Natural killer cell (primary cell): ENCODE measurements around the gene POPDC2. TPM values are rescaled to one million over a fixed set of nuclear protein-coding genes. Genes with fewer than 3 reads are reported as not detected.

Experiments used
- ATAC-seq, 3 donors: fragments of 150-1000 bp in 2 of 3; fragments of 200-7000 bp in 1 of 3; cut with Tn5 transposase; 1 replicate in 1 of 3; 2 replicates in 2 of 3; pipeline ENCODE4 v1.10.0; 2021; ENCODE audit warnings: mild to moderate bottlenecking in 2 of 3, moderate library complexity in 2 of 3
- DNase-seq, 2 donors: peaks; one replicate each; pipeline versions ENCODE4 v3.0.0 to v3.0.0-alpha.2; 2013 to 2021; ENCODE audit warnings: mixed read lengths in 1 of 2
- H3K27ac ChIP-seq: one replicate; pipeline ENCODE4 v1.5.1; 2013; ENCODE audit warnings: mild to moderate bottlenecking, low read length
- H3K27me3 ChIP-seq: one replicate; pipeline ENCODE4 v1.6.1; 2013; ENCODE audit warnings: low read length; ENCODE audit not compliant: control insufficient read depth, insufficient read depth
- H3K36me3 ChIP-seq: one replicate; pipeline ENCODE4 v1.6.1; 2013; ENCODE audit warnings: low read length; ENCODE audit not compliant: control insufficient read depth, insufficient read depth
- H3K4me1 ChIP-seq: one replicate; pipeline ENCODE4 v1.6.1; 2013; ENCODE audit warnings: low read length; ENCODE audit not compliant: control insufficient read depth, insufficient read depth
- H3K4me3 ChIP-seq: one replicate; pipeline ENCODE4 v1.5.1; 2013; ENCODE audit warnings: low read length
- H3K9me3 ChIP-seq: one replicate; pipeline ENCODE4 v1.6.1; 2013; ENCODE audit warnings: low read length; ENCODE audit not compliant: control insufficient read depth, insufficient read depth
- H3K27ac Mint-ChIP-seq, 2 donors: one replicate each; pipeline ENCODE4 v1.8.0; 2022; ENCODE audit warnings: mild to moderate bottlenecking in 2 of 2, mixed read lengths in 2 of 2, moderate library complexity in 1 of 2
- H3K27me3 Mint-ChIP-seq, 2 donors: one replicate each; pipeline ENCODE4 v1.8.0; 2022; ENCODE audit warnings: low read depth in 2 of 2, mixed read lengths in 2 of 2
- H3K36me3 Mint-ChIP-seq: one replicate; pipeline ENCODE4 v1.8.0; 2022; ENCODE audit warnings: mixed read lengths
- H3K4me1 Mint-ChIP-seq, 2 donors: one replicate each; pipeline ENCODE4 v1.8.0; 2022; ENCODE audit warnings: mixed read lengths in 2 of 2
- H3K4me3 Mint-ChIP-seq: one replicate; pipeline ENCODE4 v1.8.0; 2022; ENCODE audit warnings: mild to moderate bottlenecking, moderate library complexity, mixed read lengths
- H3K9me3 Mint-ChIP-seq, 2 donors: one replicate each; pipeline ENCODE4 v1.8.0; 2022; ENCODE audit warnings: mixed read lengths in 2 of 2
- WGBS: methylation state at CpG from one replicate; pipeline ENCODE4 v1.1.7; 2013; ENCODE audit warnings: missing lambda C conversion rate; ENCODE audit not compliant: insufficient coverage; 5-methylcytosine and 5-hydroxymethylcytosine counted together
- intact Hi-C: fragments of 100-400 bp; cut with micrococcal nuclease; formaldehyde crosslinking; loops from one replicate; pipeline ENCODE4 v1.14.2; 2022
- total RNA-seq, 4 donors: library from RNA; stranded (reverse); fragments of 120-200 nt in 1 of 4; gene quantifications; one replicate each; pipeline versions ENCODE4 v1.2.3 to v1.2.4, GENCODE V29; 2013 to 2022
- TF ChIP-seq, protein P1 (sequence below): fragments of 200-600 bp; IDR thresholded peaks from one replicate; pipeline ENCODE4 v1.8.0; 2022; ENCODE audit warnings: antibody characterized with exemption

The POPDC2 gene
- total RNA-seq, 3 donors from 2014 or later (not counting 1 experiment from before 2014, with no cell fraction given) = 6.2 to 8.0 (median 7.9) TPM

DNA sequence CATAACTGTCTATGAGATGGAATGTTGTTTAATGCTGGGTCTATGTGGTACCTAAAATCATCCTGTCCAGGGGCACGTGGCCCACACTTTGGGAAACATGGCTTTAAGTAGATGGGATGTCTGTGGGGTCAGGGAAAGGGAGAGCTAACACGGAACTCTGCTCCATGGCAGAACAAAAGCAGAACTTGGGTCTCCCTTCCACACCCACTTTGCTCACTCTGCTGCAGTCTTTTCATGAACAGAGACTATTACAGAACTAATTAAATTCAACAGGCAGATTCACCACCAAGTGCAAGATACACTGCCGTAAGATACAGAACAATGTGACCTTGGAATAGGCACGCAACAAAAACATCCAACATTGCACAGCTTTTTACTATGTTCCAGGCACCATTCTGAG, 28.2 kb downstream of the POPDC2 start:
- Mint-ChIP-seq H3K27me3 (peaks cover 0 to 3% of the 10 kb centered on the region in 2 donors), H3K4me1 (peaks cover 0 to 12% of the 10 kb centered on the region in 2 donors), H3K9me3 (no peaks in the 10 kb centered on the region), H3K36me3 (no peaks in the 10 kb centered on the region), H3K4me3 (no peak overlapping the region), H3K27ac (no peak overlapping the region)
- WGBS = 81% methylated on average over 4 of the region's 4 CpGs
- Histone ChIP-seq H3K4me1 (peaks cover 14% of the 10 kb centered on the region), H3K27me3 (no peaks in the 10 kb centered on the region), H3K27ac (no peak overlapping the region), H3K36me3 (no peaks in the 10 kb centered on the region), H3K9me3 (no peaks in the 10 kb centered on the region), H3K4me3 (no peak overlapping the region)
- ATAC-seq (no peak), DNase-seq (no peak)
- intact Hi-C loops = no loop called here
- TF ChIP-seq, protein P1, sequence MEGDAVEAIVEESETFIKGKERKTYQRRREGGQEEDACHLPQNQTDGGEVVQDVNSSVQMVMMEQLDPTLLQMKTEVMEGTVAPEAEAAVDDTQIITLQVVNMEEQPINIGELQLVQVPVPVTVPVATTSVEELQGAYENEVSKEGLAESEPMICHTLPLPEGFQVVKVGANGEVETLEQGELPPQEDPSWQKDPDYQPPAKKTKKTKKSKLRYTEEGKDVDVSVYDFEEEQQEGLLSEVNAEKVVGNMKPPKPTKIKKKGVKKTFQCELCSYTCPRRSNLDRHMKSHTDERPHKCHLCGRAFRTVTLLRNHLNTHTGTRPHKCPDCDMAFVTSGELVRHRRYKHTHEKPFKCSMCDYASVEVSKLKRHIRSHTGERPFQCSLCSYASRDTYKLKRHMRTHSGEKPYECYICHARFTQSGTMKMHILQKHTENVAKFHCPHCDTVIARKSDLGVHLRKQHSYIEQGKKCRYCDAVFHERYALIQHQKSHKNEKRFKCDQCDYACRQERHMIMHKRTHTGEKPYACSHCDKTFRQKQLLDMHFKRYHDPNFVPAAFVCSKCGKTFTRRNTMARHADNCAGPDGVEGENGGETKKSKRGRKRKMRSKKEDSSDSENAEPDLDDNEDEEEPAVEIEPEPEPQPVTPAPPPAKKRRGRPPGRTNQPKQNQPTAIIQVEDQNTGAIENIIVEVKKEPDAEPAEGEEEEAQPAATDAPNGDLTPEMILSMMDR = no peak

DNA sequence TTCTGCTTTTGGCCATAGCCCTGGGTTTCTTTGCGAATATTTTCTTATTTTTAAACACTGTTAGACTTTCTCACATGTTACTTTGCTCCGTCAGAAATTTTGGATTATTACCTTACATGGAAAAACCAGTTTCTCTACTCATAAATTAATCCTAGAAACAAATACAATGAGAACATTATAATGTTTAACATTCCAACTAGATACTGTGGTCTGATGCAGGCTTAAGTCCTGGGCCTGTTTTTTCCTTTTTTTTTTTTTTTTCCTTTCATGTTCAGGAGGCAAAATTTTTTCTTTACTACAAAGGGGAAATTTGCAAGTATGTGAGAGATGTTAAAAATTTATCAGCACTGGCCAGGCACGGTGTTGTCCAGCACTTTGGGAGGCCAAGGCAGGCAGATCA, 28.9 kb downstream of the POPDC2 start:
- no peak overlapping the region for H3K27ac ChIP-seq
- TF ChIP-seq, protein P1 = no peak
- no peak overlapping the region for H3K4me3 ChIP-seq
- Mint-ChIP-seq H3K27ac (no peak overlapping the region), H3K4me1 (peaks cover 0 to 16% of the 10 kb centered on the region in 2 donors), H3K27me3 (peaks cover 0 to 3% of the 10 kb centered on the region in 2 donors), H3K9me3 (no peaks in the 10 kb centered on the region), H3K4me3 (no peak overlapping the region), H3K36me3 (no peaks in the 10 kb centered on the region)
- ATAC-seq (no peak), DNase-seq (no peak)
- no peaks in the 10 kb centered on the region for H3K27me3 ChIP-seq
- no peaks in the 10 kb centered on the region for H3K9me3 ChIP-seq
- no peaks in the 10 kb centered on the region for H3K36me3 ChIP-seq
- 92% methylated on average over 3 of the region's 3 CpGs for WGBS
- intact Hi-C loops = no loop called here
- peaks cover 19% of the 10 kb centered on the region for H3K4me1 ChIP-seq

DNA sequence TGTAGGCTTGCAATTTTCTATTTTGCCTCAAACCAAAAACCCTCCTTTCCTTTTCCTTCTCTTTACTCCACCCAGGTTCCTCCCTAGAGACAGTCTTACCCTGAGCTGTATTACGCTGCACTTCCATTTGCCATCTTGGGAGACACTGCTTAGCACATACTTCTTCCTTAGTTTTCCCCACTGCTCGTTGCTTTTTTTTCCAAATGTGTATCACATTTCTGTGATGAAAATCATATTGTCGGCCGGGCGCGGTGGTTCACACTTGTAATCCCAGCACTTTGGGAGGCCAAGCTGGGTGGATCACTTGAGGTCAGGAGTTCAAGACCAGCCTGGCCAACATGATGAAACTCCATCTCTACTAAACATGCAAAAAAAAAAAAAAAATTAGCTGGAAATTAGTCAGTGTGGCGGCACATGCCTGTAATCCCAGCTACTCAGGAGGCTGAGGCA, 29.5 kb downstream of the POPDC2 start:
- Mint-ChIP-seq H3K9me3 (no peaks in the 10 kb centered on the region), H3K27ac (peak overlapping the region in 1 of 2 donors; percentile 13), H3K4me3 (no peak overlapping the region), H3K36me3 (no peaks in the 10 kb centered on the region), H3K4me1 (peaks cover 0 to 21% of the 10 kb centered on the region in 2 donors), H3K27me3 (peaks cover 0 to 3% of the 10 kb centered on the region in 2 donors)
- ATAC-seq (no peak), DNase-seq (no peak)
- no peak overlapping the region for H3K4me3 ChIP-seq
- TF ChIP-seq, protein P1 = no peak
- intact Hi-C loops = no loop called here
- WGBS = 90% methylated on average over 7 of the region's 7 CpGs
- H3K36me3 ChIP-seq = no peaks in the 10 kb centered on the region
- no peak overlapping the region for H3K27ac ChIP-seq
- H3K4me1 ChIP-seq = peaks cover 21% of the 10 kb centered on the region
- no peaks in the 10 kb centered on the region for H3K27me3 ChIP-seq
- no peaks in the 10 kb centered on the region for H3K9me3 ChIP-seq
